Posterior vena cava (tissue), 2 donors: ENCODE data around the gene MGMT. TPM values are rescaled to one million over a fixed set of nuclear protein-coding genes. Genes with fewer than 3 reads are reported as not detected.

Source experiments
- DNase-seq: peaks from one replicate; pipeline ENCODE4 v3.0.0-alpha.2; 2020; ENCODE audit warnings: low spot score
- intact Hi-C, 2 donors: fragments of 100-400 bp; cut with DNase I; formaldehyde crosslinking; loops; one replicate each; pipeline versions ENCODE4 v1.14.1 to v1.14.2; 2022 to 2023
- total RNA-seq, 2 donors: library from RNA; stranded (reverse); fragmentation: NEBNext Ultra II Directional; extraction: Animal tissue kit (Norgen Biotek cat#: 25700); gene quantifications; one replicate each; pipeline ENCODE4 v1.2.1, GENCODE V29; 2021
- donor health status: DM: yes; HTN: yes; CAD: no.
- donor health status: DM: yes; HTN: yes; CAD: no.

MGMT gene
- total RNA-seq, 2 donors from 2014 or later, result 8.2 to 17.6 TPM

DNA sequence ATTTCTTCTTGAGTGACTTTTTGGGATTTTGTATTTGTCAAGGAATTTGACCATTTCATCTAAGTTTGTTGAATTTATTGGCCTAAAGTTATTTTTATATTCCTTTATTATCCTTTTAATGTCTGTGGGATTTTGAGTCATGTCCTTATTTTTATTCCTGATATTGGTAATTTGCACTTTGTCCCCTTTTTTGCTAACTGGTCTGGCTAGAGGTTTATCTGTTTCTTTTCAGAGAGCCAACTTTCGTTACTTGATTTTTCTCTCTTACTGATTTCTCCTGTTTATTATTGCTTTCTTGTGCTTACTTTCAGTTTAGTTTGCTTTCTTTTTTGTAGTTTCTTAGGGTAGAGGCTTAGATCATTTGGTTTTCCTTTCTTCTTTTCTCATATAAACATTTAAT is 14.6 kb downstream of the MGMT start:
- intact Hi-C loops, result no loop called here
- no peak for DNase-seq

GRCh38 chr10:129483430-129484010 is 16.5 kb downstream of the MGMT start:
- no peak for DNase-seq

DNA sequence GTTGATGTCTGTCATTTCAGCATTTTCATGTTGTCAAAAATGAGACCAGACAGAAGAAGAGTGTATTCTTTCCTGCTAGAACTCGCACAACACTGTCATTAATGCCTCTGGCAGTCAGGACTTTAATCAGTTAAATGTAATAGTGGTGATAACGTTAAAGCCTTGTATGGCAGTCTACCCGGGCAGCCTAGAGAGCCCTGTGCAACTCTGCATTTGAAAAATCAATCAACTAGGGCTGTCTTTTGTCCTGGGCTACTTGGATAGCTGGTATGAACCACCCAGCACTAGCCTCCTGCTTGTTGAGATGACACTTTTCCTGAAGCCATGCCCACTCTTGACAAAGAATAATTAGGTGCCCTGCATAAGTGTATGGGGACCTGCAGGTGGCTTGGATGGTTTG is 19.8 kb downstream of the MGMT start:
- intact Hi-C loops, result no loop called here
- DNase-seq, result no peak

More at GRCh38 chr10:129483430-129484010, 16.5 kb downstream of the MGMT start:
- intact Hi-C loops, result no loop called here

GRCh38 chr10:129491123-129491734 is 24.2 kb downstream of the MGMT start:
- no peak for DNase-seq
- intact Hi-C loops, result no loop called here

- DNase-seq, result no peak
- intact Hi-C loops, result no loop called here
Measured at GRCh38 chr10:129494176-129494575, 27.1 kb downstream of the MGMT start.

GRCh38 chr10:129494740-129495139 is 27.7 kb downstream of the MGMT start:
- intact Hi-C loops, result no loop called here
- DNase-seq, result no peak

DNA sequence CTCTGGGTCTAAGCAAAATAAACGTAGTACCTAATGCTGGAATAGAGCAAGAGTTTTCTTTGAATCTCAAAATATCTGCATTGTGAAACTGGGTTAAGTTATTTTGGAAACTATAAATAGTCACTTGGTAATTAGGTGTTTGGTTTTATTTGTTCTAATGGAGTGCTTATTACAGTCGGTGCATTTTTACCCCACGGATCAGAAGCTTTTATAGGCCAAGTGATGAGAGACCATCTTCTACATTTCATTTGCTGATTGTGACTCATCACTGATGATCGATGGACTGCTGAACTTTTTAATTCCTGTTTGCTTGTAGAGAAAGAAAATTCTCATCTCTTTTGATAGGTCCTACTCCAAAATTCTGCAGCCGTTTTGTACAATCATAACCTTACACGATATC is 28.2 kb downstream of the MGMT start:
- DNase-seq, result no peak
- intact Hi-C loops, result no loop called here

- no peak for DNase-seq
- intact Hi-C loops, result no loop called here
Measured at GRCh38 chr10:129495698-129496097, 28.7 kb downstream of the MGMT start.

- DNase-seq, result no peak
- intact Hi-C loops, result no loop called here
Measured at GRCh38 chr10:129497013-129497412, 30.0 kb downstream of the MGMT start.

- intact Hi-C loops, result no loop called here
- DNase-seq, result no peak
Measured at GRCh38 chr10:129498680-129499079, 31.6 kb downstream of the MGMT start.

DNA sequence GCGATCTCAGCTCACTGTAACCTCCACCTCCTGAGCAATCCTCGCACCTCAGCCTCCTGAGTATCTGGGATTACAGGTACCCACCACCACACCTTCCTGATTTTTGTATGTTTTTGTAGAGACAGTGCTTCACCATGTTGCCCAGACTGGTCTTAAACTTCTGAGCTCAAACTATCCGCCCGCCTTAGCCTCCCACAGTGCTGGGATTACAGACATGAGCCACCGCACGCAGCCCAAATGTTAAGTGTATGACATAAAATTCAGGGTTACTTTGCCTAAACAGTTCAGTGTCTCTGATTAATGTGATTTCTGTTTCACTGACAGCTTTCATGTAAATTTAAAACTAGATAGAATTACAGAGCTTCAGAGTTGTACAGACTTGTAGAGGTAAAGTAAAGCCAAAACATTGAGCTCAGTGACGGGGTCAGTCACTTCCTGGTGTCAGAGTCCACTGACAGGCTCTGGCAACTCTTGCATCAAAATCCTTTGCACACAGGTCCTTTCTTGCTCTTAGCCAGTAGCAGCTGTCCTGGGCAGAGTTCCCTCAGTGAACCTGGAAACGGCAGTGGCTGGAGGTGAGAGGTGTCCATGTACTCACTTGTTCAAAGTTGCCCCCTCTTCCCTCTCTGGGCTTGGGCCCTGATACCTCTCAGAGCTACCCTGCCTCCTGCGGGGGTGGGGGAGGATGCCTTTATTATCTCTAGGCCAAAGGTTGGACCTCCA is 33.7 kb downstream of the MGMT start:
- intact Hi-C loops, result no loop called here
- DNase-seq, result no peak

DNA sequence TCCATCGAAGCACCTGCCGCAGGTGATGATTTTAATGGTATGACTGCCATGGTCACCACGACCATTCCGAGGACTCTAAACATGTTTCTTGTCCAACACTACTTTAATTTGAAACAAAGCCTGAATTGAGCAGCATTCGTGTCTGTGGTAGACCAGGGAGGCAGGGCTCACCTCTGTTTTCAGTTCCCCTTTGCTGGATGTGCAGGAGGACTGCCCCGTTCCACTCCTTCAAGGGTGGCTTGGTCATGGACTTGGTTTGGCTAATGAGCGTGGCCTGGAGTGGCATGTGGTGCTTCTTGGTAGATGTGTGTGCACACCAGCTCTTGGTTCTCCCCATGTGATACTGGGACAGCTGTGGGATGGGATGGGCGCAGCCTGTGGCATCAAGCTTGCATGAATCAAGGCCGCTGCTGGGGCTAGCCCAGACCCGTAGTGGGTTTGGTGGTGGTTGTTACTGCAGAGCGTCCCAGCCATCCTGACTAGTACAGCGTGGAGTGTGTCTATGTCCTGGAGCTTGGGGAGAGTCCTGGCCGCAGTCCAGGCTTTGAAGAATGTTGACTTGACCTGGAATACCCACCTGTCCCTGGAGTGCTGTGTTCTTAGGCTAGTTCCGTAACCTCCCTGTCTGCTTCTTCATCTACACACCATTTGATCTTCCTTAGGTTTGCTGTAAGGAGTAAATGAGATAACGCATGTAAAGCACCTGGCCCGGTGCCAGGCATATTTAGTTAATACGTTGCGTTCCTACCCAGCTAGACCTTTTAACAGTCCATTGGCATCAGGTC is 34.8 kb downstream of the MGMT start:
- no peak for DNase-seq
- intact Hi-C loops, result no loop called here

DNA sequence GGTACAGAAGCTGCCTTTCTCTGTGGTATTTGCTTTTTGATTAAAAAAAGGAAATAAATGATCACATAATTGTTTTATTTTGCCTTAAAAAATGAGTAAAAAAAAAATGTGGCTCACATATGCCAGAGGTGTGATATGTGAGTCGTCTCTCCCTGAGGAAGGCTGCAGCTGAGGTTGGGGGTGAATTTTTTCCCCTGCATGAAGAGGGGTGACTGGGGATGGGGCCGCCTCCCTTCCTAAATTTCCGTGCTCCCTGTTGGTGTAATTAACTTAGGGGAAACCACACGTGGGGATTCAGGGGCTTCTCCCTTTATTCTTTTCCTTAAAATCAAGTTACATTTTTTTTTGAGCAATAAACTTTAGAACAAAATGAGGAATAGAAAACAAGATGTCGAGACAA is 35.4 kb downstream of the MGMT start:
- intact Hi-C loops, result no loop called here

GRCh38 chr10:129505500-129506075 is 38.5 kb downstream of the MGMT start:
- intact Hi-C loops, result no loop called here
- DNase-seq, result no peak

More for the DNA sequence above, 35.4 kb downstream of the MGMT start:
- DNase-seq, result no peak

GRCh38 chr10:129506101-129506797 is 39.2 kb downstream of the MGMT start:
- intact Hi-C loops, result no loop called here
- no peak for DNase-seq

DNA sequence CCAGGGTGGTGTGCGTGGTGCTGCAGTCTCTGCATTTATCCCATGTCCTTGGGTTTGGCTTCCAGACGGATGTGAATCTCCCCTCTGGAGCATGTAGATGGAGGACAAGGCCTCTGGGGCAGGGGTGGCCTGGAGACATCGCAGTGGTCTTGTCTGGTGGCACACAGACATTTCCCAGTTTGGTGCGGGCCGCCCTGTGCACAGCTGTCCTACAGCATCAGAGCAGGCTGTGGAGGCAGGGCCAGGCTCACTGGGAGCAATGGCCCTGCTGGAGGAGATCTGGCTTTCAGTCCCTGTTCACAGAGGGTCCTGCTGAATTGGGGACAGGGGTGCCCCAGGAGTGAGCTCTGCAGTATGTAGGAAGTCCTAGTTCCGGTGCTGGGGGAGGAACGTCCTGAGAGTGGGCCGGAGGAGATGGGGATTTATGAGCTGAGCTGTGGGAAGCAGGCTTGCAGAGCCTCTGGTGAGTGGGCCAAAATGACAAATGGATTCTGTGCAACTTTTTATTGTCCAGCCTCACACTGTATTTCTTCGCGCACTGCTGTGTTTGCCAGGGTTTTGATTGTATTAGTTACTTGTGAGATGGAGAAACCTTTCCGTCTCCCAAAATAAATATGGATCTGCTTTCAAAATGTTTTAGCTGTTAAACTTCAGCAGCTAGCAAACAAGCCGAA is 40.3 kb downstream of the MGMT start:
- no peak for DNase-seq

GRCh38 chr10:129509155-129509554 is 42.1 kb downstream of the MGMT start:
- no peak for DNase-seq
- intact Hi-C loops, result no loop called here

More for the DNA sequence above, 40.3 kb downstream of the MGMT start:
- intact Hi-C loops, result no loop called here

- DNase-seq, result no peak
- intact Hi-C loops, result no loop called here
Measured at GRCh38 chr10:129509835-129510234, 42.8 kb downstream of the MGMT start.

- intact Hi-C loops, result no loop called here
- no peak for DNase-seq
Measured at GRCh38 chr10:129511086-129511485, 44.0 kb downstream of the MGMT start.
